ENCODE results near the gene MTUS2.
A peak's percentile ranks its signal among the peaks of the same experiment; 100 is the strongest.

The MTUS2 gene

GRCh38 chr13:28820099-28821051, at the start of gene MTUS2:
MTUS2 (plus strand) TSS chr13:28820339.
- peak within 1 kb of the TSS; percentile 3; the same call in 1 of the 2 replicates for H3K4me3 ChIP-seq (replicated peaks; ENCODE audit: low read depth, low read length)
- no peak for TF ChIP-seq CTCF (IDR thresholded peaks at IDR 0.05; ENCODE audit: low read depth, low read length, missing control alignments)
- DNase-seq (ENCODE audit: extremely low read depth, low read depth) = no peak

- no peak for DNase-seq (ENCODE audit: extremely low read depth, low read depth)
- H3K4me3 ChIP-seq (replicated peaks; ENCODE audit: low read depth, low read length) = no peak overlapping the region
- no peak for TF ChIP-seq CTCF (IDR thresholded peaks at IDR 0.05; ENCODE audit: low read depth, low read length, missing control alignments)
These were observed 41.6 kb upstream of the MTUS2 start for GRCh38 chr13:28778308-28779215.

- no peak overlapping the region for H3K4me3 ChIP-seq (replicated peaks; ENCODE audit: low read depth, low read length)
- peak; percentile 31 for DNase-seq (ENCODE audit: extremely low read depth, low read depth)
- TF ChIP-seq CTCF (IDR thresholded peaks at IDR 0.05; ENCODE audit: low read depth, low read length, missing control alignments) = no peak
These were observed 27.1 kb upstream of the MTUS2 start for GRCh38 chr13:28792992-28793391.

- DNase-seq (ENCODE audit: extremely low read depth, low read depth) = no peak
- no peak overlapping the region for H3K4me3 ChIP-seq (replicated peaks; ENCODE audit: low read depth, low read length)
- no peak for TF ChIP-seq CTCF (IDR thresholded peaks at IDR 0.05; ENCODE audit: low read depth, low read length, missing control alignments)
These were observed 25.7 kb upstream of the MTUS2 start for GRCh38 chr13:28794396-28794795.

- no peak for TF ChIP-seq CTCF (IDR thresholded peaks at IDR 0.05; ENCODE audit: low read depth, low read length, missing control alignments)
- DNase-seq (ENCODE audit: extremely low read depth, low read depth) = no peak
- H3K4me3 ChIP-seq (replicated peaks; ENCODE audit: low read depth, low read length) = no peak overlapping the region
These were observed 23.2 kb upstream of the MTUS2 start for GRCh38 chr13:28796938-28797257.

GRCh38 chr13:28805193-28805819, 14.8 kb upstream of the MTUS2 start:
- H3K4me3 ChIP-seq (replicated peaks; ENCODE audit: low read depth, low read length) = no peak overlapping the region
- DNase-seq (ENCODE audit: extremely low read depth, low read depth) = no peak
- TF ChIP-seq CTCF (IDR thresholded peaks at IDR 0.05; ENCODE audit: low read depth, low read length, missing control alignments) = peak; percentile 61

Data from HFF-Myc (cell line).